OCI-LY3 (cell line): ENCODE measurements around the gene FBXO41.

Experiments used
- EZH2phosphoT487 ChIP-seq: fragments of 200-600 bp; shearing (Covaris generic); IDR thresholded peaks from 2 replicates; pipeline ENCODE4 v1.6.1; 2018; ENCODE audit warnings: antibody characterized with exemption, mixed run types, low read depth
- TF ChIP-seq, protein P1 (sequence below): fragments of 200-600, 300-600 bp; sonication (generic); IDR thresholded peaks from 2 replicates; pipeline ENCODE4 v1.5.1; 2014; ENCODE audit warnings: antibody characterized with exemption, low read length, low read depth

- TF ChIP-seq, protein P1, sequence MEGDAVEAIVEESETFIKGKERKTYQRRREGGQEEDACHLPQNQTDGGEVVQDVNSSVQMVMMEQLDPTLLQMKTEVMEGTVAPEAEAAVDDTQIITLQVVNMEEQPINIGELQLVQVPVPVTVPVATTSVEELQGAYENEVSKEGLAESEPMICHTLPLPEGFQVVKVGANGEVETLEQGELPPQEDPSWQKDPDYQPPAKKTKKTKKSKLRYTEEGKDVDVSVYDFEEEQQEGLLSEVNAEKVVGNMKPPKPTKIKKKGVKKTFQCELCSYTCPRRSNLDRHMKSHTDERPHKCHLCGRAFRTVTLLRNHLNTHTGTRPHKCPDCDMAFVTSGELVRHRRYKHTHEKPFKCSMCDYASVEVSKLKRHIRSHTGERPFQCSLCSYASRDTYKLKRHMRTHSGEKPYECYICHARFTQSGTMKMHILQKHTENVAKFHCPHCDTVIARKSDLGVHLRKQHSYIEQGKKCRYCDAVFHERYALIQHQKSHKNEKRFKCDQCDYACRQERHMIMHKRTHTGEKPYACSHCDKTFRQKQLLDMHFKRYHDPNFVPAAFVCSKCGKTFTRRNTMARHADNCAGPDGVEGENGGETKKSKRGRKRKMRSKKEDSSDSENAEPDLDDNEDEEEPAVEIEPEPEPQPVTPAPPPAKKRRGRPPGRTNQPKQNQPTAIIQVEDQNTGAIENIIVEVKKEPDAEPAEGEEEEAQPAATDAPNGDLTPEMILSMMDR = no peak
- no peak for TF ChIP-seq EZH2phosphoT487
Observed at GRCh38 chr2:73264783-73265182, 19.5 kb downstream of the FBXO41 start.
